HG03103 (cell line): ENCODE measurements around the gene MAN1C1.
"Not testable (repeated sequence)": the region's sequence is repeated elsewhere in the genome, so short reads cannot be mapped to it uniquely, and the experiment has no call there.

Experiments used
- ATAC-seq: cut with Tn5 transposase; IDR thresholded peaks from one replicate; pipeline ENCODE4 v1.9.1; 2021; ENCODE audit warnings: low read depth; ENCODE audit not compliant: unreplicated experiment

MAN1C1 gene

GRCh38 chr1:25581764-25582163, 34.8 kb upstream of the MAN1C1 start:
- ATAC-seq, result no peak

GRCh38 chr1:25583519-25584370, 32.8 kb upstream of the MAN1C1 start:
- no peak for ATAC-seq

GRCh38 chr1:25586181-25586588, 30.4 kb upstream of the MAN1C1 start:
- no peak for ATAC-seq

- no peak for ATAC-seq
Measured at GRCh38 chr1:25587290-25587689, 29.3 kb upstream of the MAN1C1 start.

- ATAC-seq, result not testable (repeated sequence)
Measured at GRCh38 chr1:25588224-25588623, 28.4 kb upstream of the MAN1C1 start.

GRCh38 chr1:25588786-25589185, 27.8 kb upstream of the MAN1C1 start:
- not testable (repeated sequence) for ATAC-seq

- no peak for ATAC-seq
Measured at GRCh38 chr1:25590096-25590824, 26.3 kb upstream of the MAN1C1 start.

GRCh38 chr1:25593861-25594260, 22.7 kb upstream of the MAN1C1 start:
- no peak for ATAC-seq

- ATAC-seq, result no peak
Measured at GRCh38 chr1:25594971-25595370, 21.6 kb upstream of the MAN1C1 start.

- not testable (repeated sequence) for ATAC-seq
Measured at GRCh38 chr1:25596641-25597040, 19.9 kb upstream of the MAN1C1 start.

- ATAC-seq, result no peak
Measured at GRCh38 chr1:25598879-25599278, 17.7 kb upstream of the MAN1C1 start.

GRCh38 chr1:25599969-25600610, 16.5 kb upstream of the MAN1C1 start:
- ATAC-seq, result no peak

- not testable (repeated sequence) for ATAC-seq
Measured at GRCh38 chr1:25600971-25601699, 15.5 kb upstream of the MAN1C1 start.

GRCh38 chr1:25603779-25604538, 12.6 kb upstream of the MAN1C1 start:
- ATAC-seq, result not testable (repeated sequence)

- ATAC-seq, result no peak
Measured at GRCh38 chr1:25607123-25607522, 9.5 kb upstream of the MAN1C1 start.

- ATAC-seq, result no peak
Measured at GRCh38 chr1:25608488-25609178, 8.0 kb upstream of the MAN1C1 start.

GRCh38 chr1:25609921-25610320, 6.7 kb upstream of the MAN1C1 start:
- no peak for ATAC-seq

- ATAC-seq, result no peak
Measured at GRCh38 chr1:25610822-25611630, 5.6 kb upstream of the MAN1C1 start.
